GM06990 (cell line): ENCODE data around the gene NSG1.

ENCODE experiments used
- DNase-seq: peaks from one replicate; pipeline ENCODE4 v3.0.0-alpha.2; 2011; ENCODE audit not compliant: insufficient read length; ENCODE audit errors: extremely low read depth
- H3K27me3 ChIP-seq: replicated peaks from 2 replicates; pipeline ENCODE4 v1.6.0; 2011; ENCODE audit warnings: low read length; ENCODE audit not compliant: control insufficient read depth, insufficient read depth
- H3K36me3 ChIP-seq: 2 replicates; pipeline ENCODE4 v1.5.1; 2011; ENCODE audit warnings: low read length; ENCODE audit not compliant: control insufficient read depth, insufficient read depth
- H3K4me3 ChIP-seq: replicated peaks from 2 replicates; pipeline ENCODE4 v1.5.1; 2011; ENCODE audit warnings: low read depth, mild to moderate bottlenecking, control low read depth, low read length
- CTCF ChIP-seq: IDR thresholded peaks from 2 replicates; pipeline ENCODE4 v1.5.1; 2011; ENCODE audit warnings: low read length, control low read depth, mild to moderate bottlenecking, inconsistent platforms; ENCODE audit not compliant: insufficient read depth, poor library complexity, severe bottlenecking

NSG1 gene

GRCh38 chr4:4390515-4391240, 3.8 kb downstream of the NSG1 start:
- H3K36me3 ChIP-seq, result no peaks in the 10 kb centered on the region
- DNase-seq, result no peak
- H3K4me3 ChIP-seq, result no peak overlapping the region
- no peak for TF ChIP-seq CTCF
- H3K27me3 ChIP-seq, result no peaks in the 10 kb centered on the region; the same call in 1 of the 2 replicates

GRCh38 chr4:4391866-4392265, 5.0 kb downstream of the NSG1 start:
- Histone ChIP-seq H3K27me3 (no peaks in the 10 kb centered on the region; the same call in 1 of the 2 replicates), H3K36me3 (no peaks in the 10 kb centered on the region), H3K4me3 (no peak overlapping the region)
- DNase-seq, result no peak
- TF ChIP-seq CTCF, result no peak

GRCh38 chr4:4392501-4393183, 5.7 kb downstream of the NSG1 start:
- DNase-seq, result no peak
- Histone ChIP-seq H3K27me3 (no peaks in the 10 kb centered on the region; the same call in 1 of the 2 replicates), H3K36me3 (no peaks in the 10 kb centered on the region), H3K4me3 (no peak overlapping the region)
- TF ChIP-seq CTCF, result no peak

GRCh38 chr4:4394644-4395043, 7.7 kb downstream of the NSG1 start:
- no peaks in the 10 kb centered on the region for H3K36me3 ChIP-seq
- H3K4me3 ChIP-seq, result no peak overlapping the region
- H3K27me3 ChIP-seq, result no peaks in the 10 kb centered on the region
- no peak for TF ChIP-seq CTCF
- DNase-seq, result no peak

GRCh38 chr4:4395371-4395770, 8.5 kb downstream of the NSG1 start:
- H3K4me3 ChIP-seq, result no peak overlapping the region
- H3K36me3 ChIP-seq, result no peaks in the 10 kb centered on the region
- TF ChIP-seq CTCF, result no peak
- DNase-seq, result no peak
- no peaks in the 10 kb centered on the region for H3K27me3 ChIP-seq
